Endometrial microvascular endothelial cells (primary cell): ENCODE measurements around the gene UBQLN3. TPM values are rescaled to one million over a fixed set of nuclear protein-coding genes. Genes with fewer than 3 reads are reported as not detected.

ENCODE experiments used
- total RNA-seq: library from RNA; depleted of rRNA; stranded (reverse); fragments of >200 nt; gene quantifications from one replicate; pipeline ENCODE4 v1.2.3, GENCODE V29; 2015; ENCODE audit errors: inconsistent ontology term

The UBQLN3 gene
- total RNA-seq, 1 donor from 2014 or later = not detected

Other genes starting within 250 kb of the UBQLN3 start
- gene HBE1, start 240.0 kb downstream of the UBQLN3 start, total RNA-seq = not detected
- not detected for gene OR51B4, start 208.0 kb downstream of the UBQLN3 start, total RNA-seq
- not detected for gene OR51B2, start 185.7 kb downstream of the UBQLN3 start, total RNA-seq
- gene OR51B5, start 166.4 kb downstream of the UBQLN3 start, total RNA-seq = not detected
- gene OR51B6, start 158.4 kb downstream of the UBQLN3 start, total RNA-seq = not detected
- gene OR51M1, start 126.1 kb downstream of the UBQLN3 start, total RNA-seq = not detected
- not detected for gene OR51Q1, start 87.8 kb downstream of the UBQLN3 start, total RNA-seq
- gene OR51I1, start 68.4 kb downstream of the UBQLN3 start, total RNA-seq = not detected
- not detected for gene OR51I2, start 60.6 kb downstream of the UBQLN3 start, total RNA-seq
- not detected for gene OR52D1, start 21.3 kb downstream of the UBQLN3 start, total RNA-seq
- not detected for gene UBQLNL, start 6.7 kb upstream of the UBQLN3 start, total RNA-seq
- gene OR52H1, start 38.6 kb upstream of the UBQLN3 start, total RNA-seq = not detected
- gene OR52B6, start 70.9 kb upstream of the UBQLN3 start, total RNA-seq = not detected
- 9.7 TPM for gene TRIM6, start 86.7 kb upstream of the UBQLN3 start, total RNA-seq
- 11.8 TPM for gene TRIM34, start 115.0 kb upstream of the UBQLN3 start, total RNA-seq
- gene TRIM5, start 175.1 kb upstream of the UBQLN3 start, total RNA-seq = 55.4 TPM
- gene TRIM22, start 179.8 kb upstream of the UBQLN3 start, total RNA-seq = 112 TPM
- gene OR56B1, start 226.5 kb upstream of the UBQLN3 start, total RNA-seq = not detected
- gene OR52N4, start 244.3 kb upstream of the UBQLN3 start, total RNA-seq = not detected